Fibroblast of lung (primary cell): ENCODE measurements around the gene DIPK2B. TPM values are rescaled to one million over a fixed set of nuclear protein-coding genes. Genes with fewer than 3 reads are reported as not detected.

Experiments
- DNase-seq, 2 donors: peaks; one replicate each; pipeline versions ENCODE4 v3.0.0 to v3.0.0-alpha.2; 2010; ENCODE audit warnings: low read depth in 2 of 2
- H2AFZ ChIP-seq: 2 replicates; pipeline ENCODE4 v1.5.1; 2012; ENCODE audit warnings: low read length, control low read depth, inconsistent platforms
- H3K27ac ChIP-seq: 2 replicates; pipeline ENCODE4 v1.5.1; 2011; ENCODE audit warnings: low read length, control low read depth; ENCODE audit not compliant: insufficient read depth
- H3K27me3 ChIP-seq: 2 replicates; pipeline ENCODE4 v1.5.1; 2011; ENCODE audit warnings: mild to moderate bottlenecking, low read length; ENCODE audit not compliant: control insufficient read depth, insufficient read depth
- H3K36me3 ChIP-seq: 2 replicates; pipeline ENCODE4 v1.5.1; 2011; ENCODE audit warnings: low read length; ENCODE audit not compliant: control insufficient read depth, insufficient read depth
- H3K4me1 ChIP-seq: 2 replicates; pipeline ENCODE4 v1.5.1; 2011; ENCODE audit warnings: low read length; ENCODE audit not compliant: control insufficient read depth, insufficient read depth; ENCODE audit errors: extremely low read depth
- H3K4me2 ChIP-seq: 2 replicates; pipeline ENCODE4 v1.5.1; 2011; ENCODE audit warnings: low read length, control low read depth; ENCODE audit not compliant: insufficient read depth; ENCODE audit errors: extremely low read depth
- H3K4me3 ChIP-seq, 4 experiments: fragments of 200-600 bp in 1 of 4; sonication (generic) in 1 of 4; replicated peaks in 1 of 4; 2 replicates each; pipeline ENCODE4 v1.5.1; 2011 to 2016; ENCODE audit warnings: low read length in 4 of 4, low read depth in 3 of 4, mild to moderate bottlenecking in 3 of 4, control low read depth in 2 of 4, inconsistent platforms in 1 of 4, mixed read lengths in 1 of 4; ENCODE audit not compliant: insufficient read depth in 1 of 4; ENCODE audit errors: control extremely low read depth in 1 of 4
- H3K79me2 ChIP-seq: 2 replicates; pipeline ENCODE4 v1.5.1; 2012; ENCODE audit warnings: mild to moderate bottlenecking, low read length, inconsistent platforms; ENCODE audit not compliant: control insufficient read depth, insufficient read depth
- H3K9ac ChIP-seq: 2 replicates; pipeline ENCODE4 v1.5.1; 2011; ENCODE audit warnings: mild to moderate bottlenecking, low read length, control low read depth; ENCODE audit not compliant: insufficient read depth
- H3K9me3 ChIP-seq: 2 replicates; pipeline ENCODE4 v1.5.1; 2012; ENCODE audit warnings: low read depth, low read length; ENCODE audit not compliant: control insufficient read depth, insufficient read depth
- H4K20me1 ChIP-seq: 2 replicates; pipeline ENCODE4 v1.5.1; 2011; ENCODE audit warnings: low read length; ENCODE audit not compliant: control insufficient read depth, insufficient read depth; ENCODE audit errors: extremely low read depth
- CTCF ChIP-seq, 2 donors: IDR thresholded peaks in 1 of 2; conservative IDR thresholded peaks in 1 of 2; 1 replicate in 1 of 2; 2 replicates in 1 of 2; pipeline ENCODE4 v1.5.1; 2011 to 2012; ENCODE audit warnings: low read length in 2 of 2, control low read depth in 1 of 2, inconsistent platforms in 1 of 2, low read depth in 1 of 2, mild to moderate bottlenecking in 1 of 2
- EZH2 ChIP-seq: IDR thresholded peaks from 2 replicates; pipeline ENCODE4 v1.5.1; 2012; ENCODE audit warnings: low read length, control low read depth, mild to moderate bottlenecking; ENCODE audit errors: missing control alignments
- polyA plus RNA-seq, 2 donors: library from polyadenylated mRNA; depleted of rRNA in 1 of 2; stranded (reverse) in 1 of 2; unstranded in 1 of 2; fragments of >200 nt; gene quantifications; 2 replicates each; pipeline ENCODE4 v1.2.1, GENCODE V29; 2011 to 2012; ENCODE audit warnings: missing spikeins in 1 of 2
- total RNA-seq: library from RNA; depleted of rRNA; stranded (reverse); fragments of >200 nt; gene quantifications from 2 replicates; pipeline ENCODE4 v1.2.1, GENCODE V29; 2014

Gene DIPK2B
- total and polyA plus RNA-seq, 2 donors (not counting 1 experiment from before 2014, with no cell fraction given): not detected

GRCh38 chrX:45202171-45202570 lies 1.5 kb upstream of the DIPK2B start:
- no peak overlapping the region for H3K9ac ChIP-seq
- H3K27me3 ChIP-seq: peaks cover 3% of the 10 kb centered on the region
- no peaks in the 10 kb centered on the region for H3K79me2 ChIP-seq
- no peaks in the 10 kb centered on the region for H3K9me3 ChIP-seq
- H3K36me3 ChIP-seq: no peaks in the 10 kb centered on the region
- H3K27ac ChIP-seq: no peak overlapping the region
- H3K4me2 ChIP-seq: no peak overlapping the region
- H4K20me1 ChIP-seq: no peaks in the 10 kb centered on the region
- no peaks in the 10 kb centered on the region for H3K4me1 ChIP-seq
- TF ChIP-seq CTCF (conservative IDR thresholded peaks at IDR 0.05 in 1 of 2, IDR thresholded peaks at IDR 0.05 in 1 of 2; ENCODE audit: low read depth in 1 of 2, low read length in 2 of 2): no peak
- no peak overlapping the region for H3K4me3 ChIP-seq
- DNase-seq: no peak
- H2AFZ ChIP-seq: no peak overlapping the region

GRCh38 chrX:45198706-45199105 lies 2.0 kb downstream of the DIPK2B start:
- no peak overlapping the region for H3K4me2 ChIP-seq
- no peak overlapping the region for H3K4me3 ChIP-seq
- H3K9me3 ChIP-seq: no peaks in the 10 kb centered on the region
- H3K4me1 ChIP-seq: peaks cover 3% of the 10 kb centered on the region
- DNase-seq: no peak
- peaks cover 3% of the 10 kb centered on the region for H3K27me3 ChIP-seq
- no peaks in the 10 kb centered on the region for H3K36me3 ChIP-seq
- TF ChIP-seq EZH2 (no peak), CTCF (conservative IDR thresholded peaks at IDR 0.05 in 1 of 2, IDR thresholded peaks at IDR 0.05 in 1 of 2; ENCODE audit: low read depth in 1 of 2, low read length in 2 of 2) (no peak)
- no peak overlapping the region for H2AFZ ChIP-seq
- H4K20me1 ChIP-seq: no peaks in the 10 kb centered on the region
- H3K27ac ChIP-seq: no peak overlapping the region
- H3K79me2 ChIP-seq: no peaks in the 10 kb centered on the region
- no peak overlapping the region for H3K9ac ChIP-seq

- no peak for DNase-seq
- H3K4me1 ChIP-seq: peaks cover 3% of the 10 kb centered on the region
These were observed 2.4 kb downstream of the DIPK2B start for GRCh38 chrX:45198301-45198700.

More at GRCh38 chrX:45198301-45198700, 2.4 kb downstream of the DIPK2B start:
- Histone ChIP-seq H3K4me3 (no peak overlapping the region), H3K9me3 (no peaks in the 10 kb centered on the region), H3K36me3 (no peaks in the 10 kb centered on the region), H3K79me2 (no peaks in the 10 kb centered on the region), H3K27ac (no peak overlapping the region), H2AFZ (no peak overlapping the region), H3K4me2 (no peak overlapping the region), H3K27me3 (peaks cover 3% of the 10 kb centered on the region), H4K20me1 (no peaks in the 10 kb centered on the region), H3K9ac (no peak overlapping the region)
- TF ChIP-seq EZH2: no peak
- no peak for TF ChIP-seq CTCF (conservative IDR thresholded peaks at IDR 0.05 in 1 of 2, IDR thresholded peaks at IDR 0.05 in 1 of 2; ENCODE audit: low read depth in 1 of 2, low read length in 2 of 2)
